HT-29 (cell line): Measurements from ENCODE around the gene CRISPLD2. TPM values are rescaled to one million over a fixed set of nuclear protein-coding genes. Genes with fewer than 3 reads are reported as not detected.
A peak's percentile ranks its signal among the peaks of the same experiment; 100 is the strongest.

ENCODE experiments used
- DNase-seq: peaks from one replicate; pipeline ENCODE4 v3.0.0-alpha.2; 2015; ENCODE audit warnings: low spot score
- total RNA-seq: library from RNA; depleted of rRNA; stranded (reverse); fragments of >200 nt; shearing (Covaris generic); gene quantifications from 2 replicates; pipeline ENCODE4 v1.2.3, GENCODE V29; 2014

The CRISPLD2 gene
- total RNA-seq, 1 experiment from 2014 or later = 0.74 TPM

DNA sequence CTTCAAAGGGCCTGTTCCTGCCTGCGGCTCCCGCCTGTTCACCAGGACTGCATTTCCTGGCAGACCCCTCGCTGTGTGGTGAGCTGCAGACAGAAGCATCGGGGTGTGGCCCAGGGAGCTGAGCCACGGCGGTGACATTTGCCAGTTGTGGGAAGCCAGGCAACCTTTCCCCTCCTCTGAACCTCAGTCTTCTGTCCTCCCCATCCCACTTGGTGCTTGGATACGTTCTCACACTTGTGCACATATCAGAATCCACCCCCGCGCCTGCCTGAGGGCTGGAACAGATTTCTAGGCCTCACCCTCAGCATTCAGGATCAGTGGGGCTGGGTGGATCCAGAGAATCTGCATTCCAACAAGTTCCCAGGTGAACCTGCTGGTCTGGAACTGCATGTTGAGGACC is 63.5 kb downstream of the CRISPLD2 start:
- no peak for DNase-seq

DNA sequence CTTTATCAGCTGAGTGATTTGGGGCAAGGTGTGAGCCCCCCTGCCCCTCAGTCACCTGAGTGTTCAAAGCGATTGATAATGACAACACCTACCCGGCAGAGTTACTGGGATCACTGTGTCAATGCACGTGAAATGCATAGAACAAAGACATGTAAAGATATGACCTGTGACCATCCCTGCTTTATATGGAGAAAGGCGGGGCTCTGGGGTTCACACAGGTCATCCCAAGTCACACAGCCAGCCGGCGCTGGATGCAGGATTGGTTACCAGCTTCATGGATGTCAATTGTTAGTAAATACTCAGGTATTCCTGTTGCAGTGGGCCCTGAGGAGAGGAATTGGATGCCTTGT is 64.4 kb downstream of the CRISPLD2 start:
- DNase-seq = peak; percentile 12

DNA sequence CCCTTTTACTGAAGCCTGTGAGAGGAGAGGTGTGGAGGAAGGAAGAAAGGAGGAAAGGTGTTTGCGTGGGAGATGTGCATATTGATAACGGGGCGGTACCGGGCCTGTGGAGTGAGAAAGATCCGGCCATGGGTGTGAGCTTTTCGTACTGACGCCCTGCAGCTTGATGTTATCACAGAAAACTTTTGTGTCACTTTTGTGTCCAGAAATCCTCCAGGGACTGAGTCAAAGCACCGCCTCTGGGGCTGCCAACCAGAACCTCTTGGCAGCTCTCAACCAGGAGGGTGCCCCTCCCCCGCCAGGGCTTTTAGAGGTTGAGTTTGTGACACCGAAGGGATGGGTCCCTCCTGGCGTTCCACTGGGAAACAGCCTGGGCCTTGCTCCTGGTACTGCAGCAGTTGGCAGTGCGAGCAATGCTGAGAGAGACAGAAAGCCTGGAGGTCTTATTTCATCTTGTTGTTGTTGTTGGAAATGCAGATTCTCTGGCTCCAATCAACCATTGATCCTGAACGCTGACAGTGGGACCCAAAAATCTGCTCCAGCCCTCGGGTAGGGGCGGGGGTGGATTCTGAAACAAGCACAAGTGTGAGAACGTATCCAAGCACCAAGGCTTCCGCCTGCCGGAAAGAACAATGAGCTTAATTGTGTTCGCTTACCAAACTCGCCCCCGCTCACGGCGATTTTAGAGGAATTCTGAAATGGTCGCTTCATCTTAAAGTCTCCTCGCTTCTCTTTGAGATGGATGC is 65.0 kb downstream of the CRISPLD2 start:
- DNase-seq = peak; percentile 12

DNA sequence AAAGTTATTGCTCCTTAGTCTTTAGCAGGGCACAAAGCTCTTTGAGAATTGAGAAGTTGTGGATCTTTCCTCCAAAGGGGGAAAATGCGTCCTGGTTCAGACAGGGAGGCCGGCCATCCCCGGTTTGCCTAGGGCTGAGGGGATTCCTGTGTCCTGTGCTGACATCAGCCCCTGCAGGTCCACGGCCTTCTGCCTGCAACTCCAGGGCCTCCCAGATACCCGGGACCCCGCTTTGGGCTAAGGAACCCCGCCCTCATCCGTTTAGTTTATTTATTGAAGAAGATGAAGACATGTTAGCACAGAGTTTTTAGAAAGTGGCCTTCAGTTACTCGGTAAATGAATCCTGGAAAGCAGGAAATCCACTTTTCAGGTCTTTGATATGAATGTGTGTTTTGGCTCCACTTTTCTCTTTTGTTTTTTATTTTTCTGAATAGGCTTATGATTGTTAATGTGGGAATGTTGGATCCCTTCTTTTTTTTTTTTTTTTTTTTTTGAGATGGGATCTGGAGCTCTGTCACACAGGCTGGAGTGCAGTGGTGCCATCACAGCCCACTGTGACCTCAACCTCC is 65.6 kb downstream of the CRISPLD2 start:
- DNase-seq = no peak

DNA sequence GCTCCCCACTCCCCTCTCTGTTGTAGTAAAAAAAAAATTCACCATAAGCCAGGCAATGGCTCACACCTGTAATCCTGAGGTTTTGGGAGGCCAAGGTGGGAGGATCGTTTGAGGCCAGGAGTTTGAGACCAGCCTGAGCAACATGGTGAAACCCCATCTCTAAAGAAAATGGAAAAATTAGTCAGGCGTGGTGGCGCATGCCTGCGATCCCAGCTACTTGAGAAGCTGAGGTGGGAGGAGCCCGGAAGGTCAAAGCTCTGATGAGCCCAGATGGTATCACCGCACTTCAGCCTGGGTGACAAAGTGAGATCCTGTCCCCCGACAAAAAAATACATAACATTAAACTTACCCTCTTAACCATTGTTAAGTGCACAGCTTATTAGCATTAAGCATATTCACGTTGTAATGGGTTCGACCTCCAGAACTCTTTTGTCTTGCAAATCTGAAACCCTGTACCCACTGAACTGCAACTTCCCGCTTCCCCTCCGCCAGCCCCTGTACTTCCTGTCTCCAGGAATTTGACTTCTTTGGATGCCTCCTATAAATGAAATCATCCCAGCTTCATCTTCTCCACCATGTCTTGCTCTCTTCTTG is 66.8 kb downstream of the CRISPLD2 start:
- no peak for DNase-seq

DNA sequence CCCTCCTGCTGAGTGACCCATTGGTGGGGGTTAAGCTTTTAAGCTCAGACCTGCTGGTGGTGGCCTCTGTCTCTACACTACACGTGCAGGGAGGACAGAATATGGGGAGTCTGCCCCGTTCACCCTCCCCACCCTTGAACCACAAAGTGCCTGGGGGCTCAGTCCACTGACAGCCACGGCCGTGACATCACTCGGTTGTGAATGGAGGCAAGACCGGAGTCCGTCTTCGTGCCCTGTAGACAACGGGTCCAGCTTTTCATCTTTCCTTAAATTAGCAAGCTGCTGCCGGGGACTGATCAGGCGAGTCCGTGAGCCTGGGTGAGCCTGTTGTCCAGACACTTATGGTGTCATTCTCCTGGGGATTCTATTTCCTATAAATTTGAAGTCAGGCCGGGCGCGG is 67.4 kb downstream of the CRISPLD2 start:
- DNase-seq = no peak

DNA sequence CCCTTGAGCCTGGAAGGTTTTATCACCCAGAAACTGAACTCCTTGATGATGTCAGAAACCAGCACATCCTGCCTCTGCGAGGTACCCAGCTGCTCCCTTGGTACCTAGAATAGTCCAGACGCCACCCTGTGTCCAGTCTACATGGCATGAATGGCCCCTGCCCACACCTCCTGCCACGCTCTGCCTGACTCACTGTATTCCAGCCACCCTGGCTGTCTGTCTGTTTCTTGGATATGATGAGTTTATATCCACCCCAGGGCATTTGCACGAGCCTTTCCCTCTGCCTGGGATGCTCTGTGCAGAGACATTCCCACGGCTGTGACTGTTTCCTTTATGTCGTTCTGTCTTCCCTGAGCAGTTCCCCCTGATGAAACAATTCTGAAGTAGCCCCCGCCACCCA is 68.7 kb downstream of the CRISPLD2 start:
- DNase-seq = no peak

DNA sequence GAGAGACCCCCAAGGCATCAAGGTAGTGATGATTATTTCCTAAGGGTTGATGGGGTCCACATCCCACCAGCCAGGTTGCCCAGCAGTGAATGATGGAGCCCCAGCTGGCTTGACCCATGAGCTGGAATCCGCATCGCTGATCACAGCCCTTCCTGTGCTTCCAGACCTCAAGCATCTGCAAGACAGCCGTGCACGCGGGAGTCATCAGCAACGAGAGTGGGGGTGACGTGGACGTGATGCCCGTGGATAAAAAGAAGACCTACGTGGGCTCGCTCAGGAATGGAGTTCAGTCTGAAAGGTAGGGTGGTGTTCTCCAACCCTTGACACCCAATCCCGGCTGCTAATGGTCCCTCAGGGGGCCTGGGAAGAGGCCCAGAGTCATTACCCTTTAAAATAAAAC is 69.3 kb downstream of the CRISPLD2 start:
- DNase-seq = no peak

DNA sequence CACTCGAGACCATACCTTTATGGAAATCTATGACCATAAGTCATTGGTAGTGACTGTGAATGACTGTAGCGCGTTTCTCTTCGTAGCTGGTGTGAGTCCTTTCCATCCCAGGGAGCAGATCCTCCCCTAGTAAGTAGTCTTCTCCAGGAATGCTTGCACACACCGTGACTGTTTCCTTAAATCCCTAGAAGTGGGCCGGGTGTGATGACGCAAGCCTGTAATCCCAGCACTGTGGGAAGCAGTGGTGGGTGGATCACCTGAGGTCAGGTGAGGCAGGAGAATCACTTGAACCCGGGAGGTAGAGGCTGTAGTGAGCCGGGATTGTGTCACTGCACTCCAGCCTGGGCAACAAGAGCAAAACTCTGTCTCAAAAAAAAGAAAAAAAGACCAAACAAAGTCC is 70.6 kb downstream of the CRISPLD2 start:
- DNase-seq = no peak

DNA sequence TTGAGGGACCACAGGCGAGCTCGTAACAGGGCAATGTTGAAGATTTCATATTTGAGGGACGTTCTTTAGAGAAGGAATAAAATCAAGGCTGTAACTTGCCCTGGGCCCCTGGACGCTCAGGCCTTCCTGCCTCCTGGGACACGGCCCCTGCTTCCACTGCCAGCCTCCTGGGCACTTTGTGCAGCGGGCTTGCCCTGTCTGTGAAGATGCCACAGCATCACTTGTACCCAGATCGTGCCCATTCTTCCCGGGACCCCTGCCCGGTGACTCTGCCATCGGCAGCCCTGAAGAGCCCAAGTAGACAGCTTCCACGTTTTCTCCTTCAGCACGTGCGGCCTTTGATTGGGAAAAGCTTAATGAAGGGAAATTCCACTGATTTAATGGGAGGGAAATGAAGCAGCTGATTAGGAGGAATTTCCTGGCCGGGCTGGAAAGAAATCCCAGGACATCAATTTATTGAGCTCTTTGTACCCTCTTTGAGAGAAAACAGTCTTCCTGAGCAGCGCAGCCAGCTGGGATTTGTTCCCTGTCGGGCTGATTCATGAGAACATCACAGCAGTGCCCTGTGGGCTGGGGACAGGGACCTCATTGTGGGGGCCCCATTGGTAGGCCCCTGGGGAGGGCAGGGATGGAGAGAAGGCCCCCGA is 71.5 kb downstream of the CRISPLD2 start:
- no peak for DNase-seq

DNA sequence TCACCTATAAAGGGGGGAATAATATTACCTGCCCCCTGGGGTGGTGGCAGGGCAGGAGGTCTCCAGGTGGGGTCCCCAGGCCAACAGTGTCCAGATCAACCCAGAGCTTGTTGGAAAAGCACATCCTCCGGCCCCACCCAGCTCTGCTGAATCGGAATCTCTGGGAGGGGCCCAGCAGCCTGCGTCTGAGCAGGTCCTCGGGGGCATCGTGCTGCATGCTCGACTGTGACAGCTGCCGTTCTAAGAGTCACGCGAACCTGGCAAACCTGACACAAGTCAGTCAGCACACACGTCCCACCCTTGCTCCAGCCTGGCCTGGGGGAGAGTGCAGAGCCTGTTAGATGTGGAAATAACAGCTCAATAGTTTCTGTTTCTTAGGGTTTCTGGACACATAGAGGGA is 72.3 kb downstream of the CRISPLD2 start:
- no peak for DNase-seq

DNA sequence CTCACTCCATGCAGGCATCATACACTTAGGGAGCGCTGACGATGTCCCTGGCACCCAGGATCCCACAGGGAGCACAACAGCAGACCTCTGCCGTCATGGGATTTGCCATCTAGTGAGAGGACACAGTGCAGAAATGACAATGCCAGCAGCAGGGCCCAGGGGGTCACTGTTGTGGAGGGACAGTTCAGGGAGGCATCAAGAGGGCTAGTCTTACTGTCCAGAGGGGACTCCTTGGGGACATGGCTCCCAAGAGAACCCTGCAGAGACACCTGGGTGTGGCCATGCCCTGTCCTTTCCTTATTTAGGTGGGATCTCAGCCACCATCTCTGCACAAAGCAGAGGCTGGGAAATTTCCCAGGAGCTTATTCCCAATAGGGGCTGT is 73.7 kb downstream of the CRISPLD2 start:
- no peak for DNase-seq

DNA sequence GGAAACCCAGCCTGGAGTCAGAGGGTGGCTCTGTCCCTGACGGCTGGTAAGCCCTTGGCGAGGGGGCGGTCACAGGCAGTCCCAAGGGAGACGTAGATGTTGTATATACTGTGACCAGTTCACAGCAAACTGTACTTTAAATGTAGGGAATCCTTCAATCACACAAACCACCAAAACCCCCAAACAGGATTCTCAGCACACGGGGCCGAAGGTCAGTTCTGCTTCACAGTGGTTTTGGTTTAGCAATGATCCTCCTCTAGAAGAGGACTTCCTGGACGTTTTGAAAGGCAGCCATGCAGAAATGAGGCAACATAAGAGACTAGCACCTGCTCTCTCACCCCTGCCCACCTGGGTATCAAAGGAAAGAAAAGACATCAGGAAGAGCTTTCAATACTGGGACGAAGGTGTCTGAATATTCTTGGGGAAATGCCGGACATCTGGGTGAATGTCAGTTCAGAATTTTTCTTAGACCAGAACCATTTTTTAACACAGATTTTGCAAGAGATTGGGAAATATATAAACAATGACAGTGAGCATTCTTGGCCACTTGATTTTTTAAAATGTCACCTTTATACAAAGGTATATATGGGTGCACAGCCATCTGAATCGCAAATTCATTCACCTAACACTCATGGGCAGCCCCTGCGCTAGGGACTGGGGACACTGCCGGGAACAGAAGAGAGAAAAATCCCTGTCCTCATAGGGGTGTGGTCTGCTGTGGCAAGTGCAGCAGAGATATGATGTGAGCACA is 74.2 kb downstream of the CRISPLD2 start:
- no peak for DNase-seq

DNA sequence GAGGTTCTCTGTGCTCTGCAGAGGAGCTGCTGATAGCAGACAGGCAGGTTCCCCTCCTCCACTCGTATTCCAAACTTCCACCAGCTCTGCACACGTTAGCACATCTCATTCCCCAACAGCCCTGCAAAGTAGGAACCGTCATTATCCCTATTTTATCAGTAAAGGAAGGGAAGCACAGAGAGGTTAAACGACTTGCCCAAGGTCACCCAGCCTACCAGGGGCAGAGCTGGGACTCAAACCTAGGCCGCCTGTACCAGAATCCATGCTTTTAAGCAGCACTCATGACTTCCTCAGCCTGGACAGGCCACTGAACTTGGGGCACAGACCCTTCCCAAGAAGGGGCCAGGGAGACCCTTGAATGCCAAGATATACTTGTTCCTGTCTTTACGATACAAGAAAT is 75.2 kb downstream of the CRISPLD2 start:
- DNase-seq = no peak

DNA sequence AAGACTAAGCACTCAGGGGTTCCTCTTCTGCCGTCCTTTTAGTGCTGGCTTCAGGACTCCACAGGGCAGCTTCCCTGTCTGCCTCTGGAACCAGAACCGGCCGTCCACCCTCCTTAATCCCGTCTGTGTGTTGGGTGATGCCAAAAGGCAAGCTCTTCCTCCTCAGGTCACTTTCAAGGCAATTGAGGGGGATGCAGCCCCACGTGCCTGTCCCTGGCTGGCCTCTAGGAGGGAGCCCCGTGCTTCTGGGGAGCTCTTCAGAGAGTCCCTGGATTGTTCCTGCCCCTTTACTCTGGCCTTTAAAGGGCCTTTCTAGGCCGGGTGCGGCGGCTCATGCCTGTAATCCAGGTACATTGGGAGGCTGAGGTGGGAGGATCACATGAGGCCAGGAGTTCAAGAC is 77.1 kb downstream of the CRISPLD2 start:
- DNase-seq = no peak

DNA sequence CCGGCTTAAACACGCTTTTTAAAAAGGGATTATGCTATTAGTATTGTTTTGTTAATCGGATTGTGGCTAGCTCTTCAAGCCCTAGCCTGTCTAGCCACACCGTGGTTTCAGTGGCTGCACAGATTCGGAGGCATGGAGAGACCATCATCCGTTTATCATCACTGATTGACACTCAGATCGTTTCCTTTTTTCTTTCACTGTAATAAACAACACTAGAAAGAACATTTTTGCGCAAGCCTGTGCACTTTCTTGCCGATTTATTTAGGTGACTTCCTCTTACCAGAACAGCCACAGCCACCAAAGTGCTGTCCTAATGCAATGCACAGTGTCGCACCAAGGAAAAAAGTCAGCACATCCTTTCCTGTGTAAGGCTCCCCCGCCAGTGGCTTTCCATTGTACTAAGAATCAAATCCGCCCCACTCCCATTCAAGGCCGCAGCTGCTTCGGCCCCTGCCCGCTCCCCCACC is 78.2 kb downstream of the CRISPLD2 start:
- no peak for DNase-seq

DNA sequence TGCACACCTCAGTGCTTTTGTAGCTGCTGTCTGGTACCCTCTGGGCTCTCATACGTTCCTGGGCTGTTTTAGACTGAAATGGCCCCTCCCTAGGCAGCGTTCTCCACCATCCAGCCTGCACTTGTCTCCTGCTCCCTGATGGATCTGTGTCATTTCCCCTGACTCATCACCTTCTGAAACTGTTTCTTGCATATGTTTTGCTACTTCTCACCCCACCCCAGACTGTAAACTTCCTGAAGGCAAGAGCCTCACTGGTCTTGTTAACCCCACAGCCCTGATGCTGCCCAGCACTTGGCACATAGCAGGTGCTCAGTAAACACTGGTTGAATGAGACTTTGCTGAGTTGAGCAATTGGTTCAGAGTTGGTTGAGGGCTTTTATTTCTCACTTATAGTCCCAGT is 78.7 kb downstream of the CRISPLD2 start:
- DNase-seq = no peak

DNA sequence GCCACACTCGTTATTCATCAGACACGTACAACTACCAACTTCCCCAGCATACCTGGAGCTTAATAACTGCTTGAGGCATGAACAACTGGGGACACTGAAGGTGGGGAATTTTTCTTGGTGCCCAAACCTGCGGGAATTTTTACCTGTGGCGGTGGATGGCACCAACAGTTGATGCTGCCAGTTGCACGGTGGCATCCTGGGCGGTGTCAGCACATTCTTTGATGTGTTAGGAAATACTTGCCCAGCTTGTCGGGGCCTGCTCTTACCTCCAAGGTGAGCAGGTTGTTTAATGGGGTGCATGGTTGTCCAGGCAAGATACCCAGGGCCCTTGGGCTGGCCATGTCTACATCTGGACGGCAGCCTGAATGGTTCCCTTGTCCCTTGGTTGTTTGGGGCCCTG is 79.6 kb downstream of the CRISPLD2 start:
- DNase-seq = no peak

DNA sequence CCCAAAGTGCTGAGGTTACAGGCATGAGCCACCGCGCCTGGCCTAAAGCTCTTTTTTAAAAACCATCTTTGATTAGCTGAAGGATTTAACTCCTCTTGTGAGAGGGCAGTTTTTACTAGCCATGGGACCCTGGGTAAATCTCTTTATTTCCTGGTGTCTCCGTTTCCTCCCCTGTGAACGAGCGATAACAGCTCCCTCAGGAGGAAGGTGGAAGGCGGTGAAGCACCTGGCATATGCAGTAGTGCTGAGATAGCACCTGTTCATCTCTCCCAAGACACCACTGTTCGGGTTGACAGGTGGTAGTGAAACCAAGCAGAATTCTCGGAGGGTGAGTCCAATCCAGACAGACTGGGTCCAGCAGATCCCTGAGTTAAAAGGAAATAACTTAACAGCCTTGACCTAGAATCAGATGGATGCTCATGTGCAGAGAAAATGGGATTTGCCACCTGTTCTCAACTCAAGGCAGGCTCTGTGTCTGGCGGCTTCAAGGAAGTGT is 86.2 kb downstream of the CRISPLD2 start:
- DNase-seq = no peak

DNA sequence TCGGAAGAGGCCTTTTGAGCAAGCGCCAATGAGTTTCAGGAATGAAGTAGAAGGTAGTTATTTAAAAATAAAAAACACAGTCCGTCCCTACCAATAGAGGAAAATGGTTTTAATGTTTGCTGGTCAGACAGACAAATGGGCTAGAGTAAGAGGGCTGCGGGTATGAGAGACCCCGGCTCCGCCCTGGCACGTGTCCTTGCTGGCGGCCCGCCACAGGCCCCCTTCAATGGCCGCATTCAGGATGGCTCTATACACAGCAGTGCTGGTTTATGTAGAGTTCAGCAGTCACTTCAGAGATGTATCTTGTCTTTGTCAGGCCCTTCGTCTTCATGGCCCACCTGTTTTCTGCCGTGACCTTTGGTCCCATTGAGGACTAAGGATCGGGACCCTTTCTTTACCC is 87.3 kb downstream of the CRISPLD2 start:
- DNase-seq = no peak

DNA sequence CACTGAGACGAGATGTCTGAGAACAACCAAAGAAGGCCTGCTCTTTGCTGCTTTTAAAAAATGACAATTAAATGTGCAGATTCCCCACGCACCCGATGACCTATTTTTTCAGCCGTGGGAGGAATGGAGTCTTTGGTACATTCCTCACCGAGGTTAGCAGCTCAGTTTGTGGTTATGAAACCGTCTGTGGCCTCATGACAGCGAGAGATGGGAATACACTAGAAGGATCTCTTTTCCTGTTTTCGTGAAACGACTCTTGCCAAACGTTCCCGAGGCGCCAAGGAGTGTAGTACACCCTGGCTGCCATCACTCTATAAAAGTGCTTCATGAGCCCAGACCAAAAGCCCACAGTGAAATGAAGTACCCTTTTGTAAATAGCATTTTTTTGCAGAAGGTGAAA is 87.8 kb downstream of the CRISPLD2 start:
- no peak for DNase-seq
